ENCODE data around the gene RNF152.

Gene RNF152

GRCh38 chr18:61889541-61889940 is 3.3 kb downstream of the RNF152 start:
- no peak for TF ChIP-seq CTCF (IDR thresholded peaks at IDR 0.05)
- H3K4me3 ChIP-seq, result no peak overlapping the region
- peaks cover 0 to 67% (median 18%) of the 10 kb centered on the region in 4 donors for H3K4me1 ChIP-seq
- no peak for DNase-seq
- no peaks in the 10 kb centered on the region for H3K27me3 ChIP-seq
- no peaks in the 10 kb centered on the region for H3K9me3 ChIP-seq
- peaks cover 21 to 30% (median 24%) of the 10 kb centered on the region in 3 donors for H3K36me3 ChIP-seq
- H3K27ac ChIP-seq, result peak overlapping the region in 1 of 2 donors; percentile 23
- intact Hi-C loops (cut with DNase I; ENCODE audit: low total_unique reads), result no loop called here

GRCh38 chr18:61888622-61889021 is 4.2 kb downstream of the RNF152 start:
- peaks cover 0 to 67% (median 18%) of the 10 kb centered on the region in 4 donors for H3K4me1 ChIP-seq
- H3K9me3 ChIP-seq, result no peaks in the 10 kb centered on the region
- DNase-seq, result no peak
- H3K27me3 ChIP-seq, result no peaks in the 10 kb centered on the region
- TF ChIP-seq CTCF (IDR thresholded peaks at IDR 0.05), result no peak
- H3K36me3 ChIP-seq, result peaks cover 21 to 30% (median 24%) of the 10 kb centered on the region in 3 donors
- no peak overlapping the region for H3K27ac ChIP-seq
- no peak overlapping the region for H3K4me3 ChIP-seq
- intact Hi-C loops (cut with DNase I; ENCODE audit: low total_unique reads), result no loop called here

- Histone ChIP-seq H3K27ac (no peak overlapping the region), H3K4me3 (no peak overlapping the region), H3K9me3 (no peaks in the 10 kb centered on the region), H3K36me3 (peaks cover 21 to 30% (median 24%) of the 10 kb centered on the region in 3 donors), H3K27me3 (no peaks in the 10 kb centered on the region), H3K4me1 (peaks cover 0 to 75% (median 20%) of the 10 kb centered on the region in 4 donors)
- no peak for DNase-seq
- TF ChIP-seq CTCF (IDR thresholded peaks at IDR 0.05), result no peak
- intact Hi-C loops (cut with DNase I; ENCODE audit: low total_unique reads), result no loop called here
These were observed 5.0 kb downstream of the RNF152 start for GRCh38 chr18:61887838-61888237.

- Histone ChIP-seq H3K27ac (no peak overlapping the region), H3K9me3 (no peaks in the 10 kb centered on the region), H3K4me1 (peaks cover 0 to 52% (median 10%) of the 10 kb centered on the region in 4 donors), H3K36me3 (peaks cover 7 to 15% (median 14%) of the 10 kb centered on the region in 3 donors), H3K27me3 (no peaks in the 10 kb centered on the region), H3K4me3 (no peak overlapping the region)
- intact Hi-C loops (cut with DNase I; ENCODE audit: low total_unique reads), result no loop called here
- no peak for TF ChIP-seq CTCF (IDR thresholded peaks at IDR 0.05)
- no peak for DNase-seq
These were observed 9.3 kb downstream of the RNF152 start for GRCh38 chr18:61883547-61883946.

GRCh38 chr18:61882296-61883004 is 10.4 kb downstream of the RNF152 start:
- peaks cover 6 to 17% (median 16%) of the 10 kb centered on the region in 3 donors for H3K36me3 ChIP-seq
- intact Hi-C loops (cut with DNase I; ENCODE audit: low total_unique reads), result no loop called here
- H3K9me3 ChIP-seq, result no peaks in the 10 kb centered on the region
- no peak overlapping the region for H3K4me3 ChIP-seq
- no peaks in the 10 kb centered on the region for H3K27me3 ChIP-seq
- no peak for TF ChIP-seq CTCF (IDR thresholded peaks at IDR 0.05)
- H3K27ac ChIP-seq, result no peak overlapping the region
- DNase-seq, result no peak
- peaks cover 0 to 53% (median 7%) of the 10 kb centered on the region in 4 donors for H3K4me1 ChIP-seq

Data from tibial artery (tissue), 4 donors.